Neural crest cell (in vitro differentiated cells): ENCODE measurements around the gene PRSS12. TPM values are rescaled to one million over a fixed set of nuclear protein-coding genes. Genes with fewer than 3 reads are reported as not detected.
"Not testable (repeated sequence)": the region's sequence is repeated elsewhere in the genome, so short reads cannot be mapped to it uniquely, and the experiment has no call there.

Source experiments
- DNase-seq: peaks from one replicate; pipeline ENCODE4 v3.0.0; 2021; ENCODE audit warnings: low read depth, mixed read lengths, low spot score
- H3K27ac Mint-ChIP-seq: one replicate; pipeline ENCODE4 v1.8.0; 2021; ENCODE audit warnings: mild to moderate bottlenecking, mixed read lengths; ENCODE audit not compliant: unreplicated experiment
- H3K27me3 Mint-ChIP-seq: 2 replicates; pipeline ENCODE4 v1.8.0; 2021; ENCODE audit warnings: low read depth, mild to moderate bottlenecking, mixed read lengths
- H3K36me3 Mint-ChIP-seq: 2 replicates; pipeline ENCODE4 v1.8.0; 2021; ENCODE audit warnings: low read depth, mild to moderate bottlenecking, mixed read lengths
- H3K4me1 Mint-ChIP-seq: 2 replicates; pipeline ENCODE4 v1.8.0; 2021; ENCODE audit warnings: mixed read lengths
- H3K4me3 Mint-ChIP-seq: one replicate; pipeline ENCODE4 v1.8.0; 2021; ENCODE audit warnings: mild to moderate bottlenecking, mixed read lengths
- H3K9me3 Mint-ChIP-seq: 2 replicates; pipeline ENCODE4 v1.8.0; 2021; ENCODE audit warnings: mixed read lengths
- CTCF ChIP-seq: fragments of 200-600 bp; sonication (generic); conservative IDR thresholded peaks from 2 replicates; pipeline ENCODE4 v1.5.0; 2021; ENCODE audit warnings: antibody characterized with exemption, mild to moderate bottlenecking
- total RNA-seq: library from RNA; stranded (reverse); gene quantifications from 2 replicates; pipeline ENCODE4 v1.2.1, GENCODE V29; 2021

Gene PRSS12
- total RNA-seq, 1 donor from 2014 or later = 1.7 TPM

- DNase-seq = no peak
- Mint-ChIP-seq H3K36me3 (no peaks in the 10 kb centered on the region), H3K27ac (peak overlapping the region; percentile 73), H3K9me3 (peaks cover 2% of the 10 kb centered on the region), H3K27me3 (no peaks in the 10 kb centered on the region), H3K4me3 (no peak overlapping the region), H3K4me1 (peaks cover 37% of the 10 kb centered on the region)
- TF ChIP-seq CTCF = no peak
Observed at GRCh38 chr4:118308306-118309030, 44.3 kb downstream of the PRSS12 start.

GRCh38 chr4:118307643-118308042 lies 45.2 kb downstream of the PRSS12 start:
- peak overlapping the region; percentile 83 for H3K27ac Mint-ChIP-seq
- DNase-seq = no peak
- peak overlapping the region; percentile 6 for H3K4me3 Mint-ChIP-seq
- TF ChIP-seq CTCF = no peak
- H3K27me3 Mint-ChIP-seq = no peaks in the 10 kb centered on the region
- peaks cover 2% of the 10 kb centered on the region for H3K9me3 Mint-ChIP-seq
- H3K4me1 Mint-ChIP-seq = peaks cover 29% of the 10 kb centered on the region
- no peaks in the 10 kb centered on the region for H3K36me3 Mint-ChIP-seq

GRCh38 chr4:118299619-118300018 lies 53.2 kb downstream of the PRSS12 start:
- not testable (repeated sequence) for H3K4me3 Mint-ChIP-seq, DNase-seq, H3K9me3 Mint-ChIP-seq, H3K27ac Mint-ChIP-seq, H3K27me3 Mint-ChIP-seq, H3K36me3 Mint-ChIP-seq, H3K4me1 Mint-ChIP-seq

GRCh38 chr4:118296729-118297128 lies 56.1 kb downstream of the PRSS12 start:
- Mint-ChIP-seq H3K27ac (no peak overlapping the region), H3K4me3 (no peak overlapping the region), H3K36me3 (no peaks in the 10 kb centered on the region), H3K4me1 (no peaks in the 10 kb centered on the region), H3K27me3 (no peaks in the 10 kb centered on the region), H3K9me3 (no peaks in the 10 kb centered on the region)
- TF ChIP-seq CTCF = no peak
- DNase-seq = no peak

GRCh38 chr4:118290951-118291350 lies 61.9 kb downstream of the PRSS12 start:
- no peak for DNase-seq
- Mint-ChIP-seq H3K4me3 (no peak overlapping the region), H3K9me3 (no peaks in the 10 kb centered on the region), H3K36me3 (no peaks in the 10 kb centered on the region), H3K27me3 (no peaks in the 10 kb centered on the region), H3K27ac (no peak overlapping the region), H3K4me1 (peaks cover 5% of the 10 kb centered on the region)
- no peak for TF ChIP-seq CTCF

GRCh38 chr4:118289794-118290193 lies 63.0 kb downstream of the PRSS12 start:
- Mint-ChIP-seq H3K9me3 (no peaks in the 10 kb centered on the region), H3K27ac (no peak overlapping the region), H3K4me1 (peaks cover 5% of the 10 kb centered on the region), H3K27me3 (no peaks in the 10 kb centered on the region), H3K4me3 (no peak overlapping the region), H3K36me3 (no peaks in the 10 kb centered on the region)
- no peak for DNase-seq
- no peak for TF ChIP-seq CTCF
